ENCODE data around the gene GGT6. TPM values are rescaled to one million over a fixed set of nuclear protein-coding genes. Genes with fewer than 3 reads are reported as not detected.
"Not testable (repeated sequence)": the region's sequence is repeated elsewhere in the genome, so short reads cannot be mapped to it uniquely, and the experiment has no call there.

Gene GGT6
- total and polyA plus RNA-seq, 8 donors: 20.7 to 36.1 (median 32.9) TPM

GRCh38 chr17:4607261-4607741 is 46.9 kb upstream of the GGT6 start:
- Histone ChIP-seq H3K36me3 (no peaks in the 10 kb centered on the region), H3K4me1 (no peaks in the 10 kb centered on the region), H3K9me3 (no peaks in the 10 kb centered on the region), H3K4me3 (no peak overlapping the region), H3K27me3 (no peaks in the 10 kb centered on the region), H3K27ac (peak overlapping the region in 2 of 4 donors; percentile 13 to 24)
- whole genome bisulfite sequencing, 2 donors: 57 to 62% methylated on average over 25 of the region's 25 CpGs
- DNase-seq (no peak), ATAC-seq (peak in 3 of 4 donors; percentile 49 to 71 (median 64)), FAIRE-seq (no peak)
- intact Hi-C loops (cut with DNase I): no loop called here
- no peak for TF ChIP-seq CTCF (IDR thresholded peaks at IDR 0.05)

GRCh38 chr17:4605826-4606225 is 45.4 kb upstream of the GGT6 start:
- intact Hi-C loops (cut with DNase I): no loop called here
- Histone ChIP-seq H3K36me3 (no peaks in the 10 kb centered on the region), H3K4me1 (no peaks in the 10 kb centered on the region), H3K27me3 (no peaks in the 10 kb centered on the region), H3K27ac (no peak overlapping the region), H3K9me3 (no peaks in the 10 kb centered on the region), H3K4me3 (no peak overlapping the region)
- peak in 2 of 4 donors; percentile 52 to 58 for ATAC-seq
- FAIRE-seq: no peak
- WGBS, 2 donors: 76 to 82% methylated on average over 12 of the region's 12 CpGs
- no peak for TF ChIP-seq CTCF (IDR thresholded peaks at IDR 0.05)
- DNase-seq: no peak

DNA sequence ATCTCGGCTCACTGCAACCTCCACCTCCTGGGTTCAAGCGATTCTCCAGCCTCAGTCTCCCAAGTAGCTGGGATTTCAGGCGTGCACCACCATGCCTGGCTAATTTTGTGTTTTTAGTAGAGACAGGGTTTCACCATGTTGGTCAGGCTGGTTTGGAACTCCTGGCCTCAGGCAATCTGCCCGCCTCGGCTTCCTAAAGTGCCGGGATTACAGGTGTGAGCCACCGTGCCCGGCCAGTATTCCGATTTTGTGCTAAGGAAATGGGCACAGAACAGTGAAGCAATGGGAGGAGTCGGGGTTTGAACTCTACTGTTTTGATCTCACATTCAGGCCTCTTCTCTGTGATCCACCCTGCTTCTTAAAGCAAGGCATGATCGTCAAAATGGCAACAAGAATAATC is 44.4 kb upstream of the GGT6 start:
- H3K9me3 ChIP-seq; H3K4me3 ChIP-seq; DNase-seq; intact Hi-C loops (cut with DNase I); H3K36me3 ChIP-seq; H3K27me3 ChIP-seq; FAIRE-seq; H3K4me1 ChIP-seq; ATAC-seq; H3K27ac ChIP-seq: not testable (repeated sequence)
- WGBS, 2 donors: 84 to 86% methylated on average over 11 of the region's 11 CpGs

DNA sequence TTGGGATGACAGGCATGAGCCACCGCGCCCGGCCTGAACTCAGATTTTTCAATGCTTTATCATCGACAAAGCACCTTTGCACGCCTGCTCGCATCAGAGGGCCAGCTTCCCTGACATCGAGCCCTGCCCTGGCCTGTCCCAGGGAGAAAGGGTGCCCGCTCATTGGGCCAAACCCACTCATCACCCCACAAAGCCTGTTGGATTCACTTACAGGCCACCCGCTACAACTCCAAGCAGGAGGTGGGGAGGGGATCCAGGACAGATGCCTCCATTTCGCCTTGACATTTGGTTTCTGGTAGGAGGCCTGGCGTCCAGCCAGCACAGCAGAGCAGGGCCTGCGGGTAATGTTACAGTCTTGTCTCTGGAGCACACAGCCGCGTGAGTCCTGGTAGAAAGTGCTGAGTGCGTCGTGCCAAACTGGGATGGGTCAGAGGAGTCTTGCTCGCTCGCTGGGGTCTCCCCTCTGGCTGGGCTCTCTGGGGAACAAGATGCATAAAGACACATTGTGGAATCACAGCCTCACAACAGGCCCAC is 43.8 kb upstream of the GGT6 start:
- H3K9me3 ChIP-seq: no peaks in the 10 kb centered on the region
- H3K27ac ChIP-seq: no peak overlapping the region
- DNase-seq (peak in 2 of 6 donors; percentile 29 to 56), FAIRE-seq (no peak), ATAC-seq (no peak)
- intact Hi-C loops (cut with DNase I): no loop called here
- no peaks in the 10 kb centered on the region for H3K27me3 ChIP-seq
- no peaks in the 10 kb centered on the region for H3K4me1 ChIP-seq
- WGBS, 2 donors: 74% methylated on average over 18 of the region's 18 CpGs
- H3K4me3 ChIP-seq: no peak overlapping the region
- TF ChIP-seq CTCF (IDR thresholded peaks at IDR 0.05): no peak
- no peaks in the 10 kb centered on the region for H3K36me3 ChIP-seq

- WGBS, 2 donors: 77 to 79% methylated on average over 5 of the region's 5 CpGs
- Histone ChIP-seq H3K4me3 (no peak overlapping the region), H3K27ac (no peak overlapping the region), H3K9me3 (no peaks in the 10 kb centered on the region), H3K4me1 (no peaks in the 10 kb centered on the region), H3K36me3 (no peaks in the 10 kb centered on the region), H3K27me3 (no peaks in the 10 kb centered on the region)
- TF ChIP-seq CTCF (IDR thresholded peaks at IDR 0.05): no peak
- no peak for ATAC-seq
- intact Hi-C loops (cut with DNase I): no loop called here
- no peak for FAIRE-seq
- DNase-seq: no peak
Measured at GRCh38 chr17:4602041-4602440, 41.7 kb upstream of the GGT6 start.

Data from pancreas (tissue), 10 donors.